ENCODE results near the gene S100A6.
A peak's percentile ranks its signal among the peaks of the same experiment; 100 is the strongest.
"Not testable (repeated sequence)": the region's sequence is repeated elsewhere in the genome, so short reads cannot be mapped to it uniquely, and the experiment has no call there.

The S100A6 gene

GRCh38 chr1:153563483-153563901 is 27.7 kb upstream of the S100A6 start:
- DNase-seq: no peak

DNA sequence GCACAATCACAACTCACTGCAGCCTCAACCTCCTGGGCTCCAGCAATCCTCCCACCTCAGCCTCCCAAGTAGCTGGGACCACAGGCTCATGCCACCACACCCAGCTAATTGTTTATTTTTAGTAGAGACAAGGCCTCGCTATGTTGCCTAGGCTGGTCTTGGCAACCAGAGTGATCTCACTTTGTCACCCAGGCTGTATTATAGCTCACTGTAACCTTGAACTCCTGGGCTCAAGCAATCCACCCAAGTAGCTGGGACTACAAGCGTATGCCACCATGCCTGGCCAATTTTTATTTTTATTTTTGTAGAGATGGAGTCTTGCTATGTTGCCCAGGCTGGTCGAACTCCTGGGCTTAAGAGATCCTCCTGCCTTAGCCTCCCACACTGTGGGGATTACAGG is 26.2 kb upstream of the S100A6 start:
- DNase-seq: not testable (repeated sequence)

- DNase-seq: no peak
These were observed 25.7 kb upstream of the S100A6 start for GRCh38 chr1:153561466-153561985.

GRCh38 chr1:153560771-153561465 is 25.1 kb upstream of the S100A6 start:
- DNase-seq: no peak

GRCh38 chr1:153560241-153560640 is 24.4 kb upstream of the S100A6 start:
- DNase-seq: no peak

DNA sequence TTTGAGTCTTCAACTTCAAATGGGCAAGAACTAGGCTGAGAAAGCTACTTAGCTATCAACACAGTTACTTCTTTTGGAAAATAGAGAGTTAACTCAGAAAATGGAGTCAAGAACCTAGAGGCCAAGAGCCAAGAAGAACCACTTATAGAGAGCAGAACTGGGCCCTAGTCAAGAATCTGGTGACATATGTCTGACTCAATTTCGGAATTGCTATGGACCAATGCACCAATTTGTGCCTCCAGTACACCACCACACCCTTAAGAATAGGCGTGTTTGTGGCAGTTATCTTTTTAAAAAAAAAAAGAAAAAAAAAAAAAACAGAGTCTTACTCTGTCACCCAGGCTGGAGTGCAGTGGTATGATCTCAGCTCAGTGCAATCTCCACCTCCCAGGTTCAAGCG is 22.1 kb upstream of the S100A6 start:
- no peak for DNase-seq

DNA sequence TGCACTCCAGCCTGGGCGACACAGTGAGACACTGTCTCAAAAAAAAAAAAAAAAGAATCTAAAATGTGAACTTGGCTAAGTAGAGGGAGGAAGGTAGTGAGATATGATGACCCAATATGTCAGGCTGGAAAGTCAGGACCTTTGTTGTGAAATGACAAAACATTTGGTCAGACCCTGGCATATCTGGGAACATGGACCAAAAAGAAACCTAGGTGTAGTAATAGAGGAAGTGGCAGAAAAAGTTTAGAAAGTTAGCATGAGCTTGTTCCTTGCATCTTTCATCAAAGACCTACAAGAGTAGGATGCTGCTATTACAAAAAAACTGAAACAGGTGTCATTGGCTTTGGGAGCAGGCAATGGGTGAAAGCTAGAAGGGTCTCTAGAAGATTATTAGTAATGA is 20.6 kb upstream of the S100A6 start:
- no peak for DNase-seq

GRCh38 chr1:153553830-153554541 is 18.2 kb upstream of the S100A6 start:
- DNase-seq: peak; percentile 60

DNA sequence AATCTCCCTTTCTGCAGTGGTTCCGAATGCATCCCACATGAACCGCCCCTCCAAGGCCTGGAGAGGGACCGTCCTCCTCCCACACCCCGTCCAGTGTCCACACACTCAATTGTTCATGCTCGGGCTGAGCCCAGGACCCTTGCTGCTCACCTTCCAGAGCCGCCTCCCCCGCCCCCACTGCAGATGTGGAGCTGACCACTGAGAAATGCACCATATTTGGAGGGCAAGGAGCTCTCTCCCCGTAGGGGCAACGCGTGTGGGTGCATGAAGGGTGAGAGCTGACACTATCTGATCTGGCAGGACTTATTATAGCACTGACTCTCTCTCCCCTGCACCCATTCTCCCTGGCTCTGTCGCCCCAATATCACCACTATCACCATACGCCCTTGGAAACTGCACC is 17.3 kb upstream of the S100A6 start:
- no peak for DNase-seq

DNA sequence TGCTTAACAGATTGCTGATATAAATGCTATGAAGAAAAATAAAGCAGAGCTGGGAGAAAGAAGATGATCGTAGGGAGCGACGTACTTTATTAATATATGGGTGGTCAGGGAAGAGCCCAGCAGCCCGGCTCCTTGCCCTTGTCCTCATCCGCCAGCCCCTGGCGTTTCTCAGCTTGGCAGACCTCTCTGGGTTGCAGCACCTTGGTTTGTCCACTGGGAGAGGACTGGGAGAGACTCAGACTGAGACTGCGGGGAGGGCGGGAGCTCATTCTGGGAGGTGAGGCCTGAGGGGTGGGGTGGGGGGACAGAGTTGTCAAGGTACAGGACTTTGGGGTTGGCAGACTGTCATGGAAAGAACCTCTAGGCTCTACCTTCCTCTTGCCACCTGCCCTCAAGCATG is 16.5 kb upstream of the S100A6 start:
- DNase-seq: no peak

DNA sequence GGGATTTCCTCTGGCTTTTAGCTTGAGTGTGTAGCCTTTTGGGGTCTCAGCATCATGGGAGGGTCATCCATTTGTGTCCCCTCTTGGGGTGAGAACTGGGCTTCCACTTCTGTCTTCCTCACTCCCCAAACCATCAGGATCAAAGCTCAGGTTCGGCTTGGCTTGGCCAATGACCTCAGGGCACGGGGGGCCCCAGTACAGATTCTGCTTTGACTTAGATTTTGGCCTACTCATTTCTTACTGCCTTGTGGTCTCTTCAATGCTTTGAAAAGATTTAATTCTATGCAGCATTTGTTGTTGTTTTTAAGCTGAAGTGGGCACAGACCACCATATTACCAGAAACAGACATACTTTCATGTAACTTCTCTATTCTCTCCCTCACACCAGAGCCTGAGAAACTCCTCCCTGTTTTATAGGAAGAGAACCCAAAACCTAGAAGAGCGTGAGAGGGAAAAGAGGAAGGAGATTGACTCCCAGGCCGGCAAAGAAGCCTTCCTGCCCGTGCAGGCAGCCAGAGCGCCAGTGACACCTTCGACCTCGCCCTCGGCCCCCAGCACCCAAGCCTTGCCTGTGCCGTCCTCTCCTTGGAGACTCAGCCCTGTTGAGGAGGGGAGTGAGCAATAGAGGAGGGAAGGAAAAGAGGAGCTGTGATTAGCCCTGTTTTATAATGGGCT is 15.2 kb upstream of the S100A6 start:
- no peak for DNase-seq

DNA sequence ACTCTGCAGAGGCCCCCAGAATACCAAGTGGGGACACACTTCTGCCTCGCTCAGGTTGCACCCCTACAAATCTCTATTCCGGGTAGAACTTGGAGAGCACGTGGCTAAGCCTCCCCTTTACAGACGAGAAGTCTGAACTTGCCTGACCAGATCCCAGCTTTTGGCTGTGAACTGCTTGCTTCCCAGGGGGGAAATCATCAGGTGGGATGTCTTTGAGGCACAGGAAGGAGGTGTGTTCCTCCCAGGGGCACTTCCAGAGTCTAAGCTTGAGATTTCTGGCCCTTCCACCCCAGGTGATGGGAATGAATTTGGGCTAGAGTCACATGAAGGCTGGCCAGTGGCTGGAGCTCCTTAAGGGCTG is 14.6 kb upstream of the S100A6 start:
- no peak for DNase-seq

DNA sequence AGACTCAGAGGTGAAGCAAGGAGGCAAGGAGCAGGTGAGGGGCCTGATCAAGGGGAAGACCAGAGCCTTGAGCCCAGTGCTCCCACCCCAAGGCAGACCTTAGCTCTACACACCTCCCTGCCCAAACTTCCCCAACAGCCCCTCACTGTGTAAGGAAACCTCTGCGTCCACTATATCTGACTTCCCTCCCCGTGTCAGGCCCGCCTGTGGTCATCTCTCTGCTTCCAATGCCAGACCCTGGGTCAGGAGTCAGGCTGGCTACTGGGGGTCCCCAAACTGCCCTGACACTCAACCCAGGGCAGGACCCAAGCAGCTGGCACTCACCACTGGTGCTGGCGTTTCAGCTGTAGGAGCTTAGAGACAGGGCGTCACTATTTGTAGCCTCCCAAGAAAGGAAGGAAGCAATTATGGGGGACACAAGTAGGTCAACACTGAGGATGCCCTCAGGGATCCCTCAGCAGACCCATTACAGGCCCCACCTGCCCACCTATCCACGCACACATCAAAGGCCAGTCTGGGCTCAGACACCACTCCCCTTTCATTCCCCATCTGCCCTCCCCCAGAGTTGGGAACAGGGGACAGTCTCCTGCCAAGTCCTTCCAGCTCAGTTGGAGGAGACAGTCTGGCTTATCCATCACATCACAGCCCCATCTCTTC is 14.1 kb upstream of the S100A6 start:
- DNase-seq: no peak

GRCh38 chr1:153548722-153549688 is 13.2 kb upstream of the S100A6 start, which contains the start of gene S100A3:
TSS of gene S100A3 (minus strand) at chr1:153549258. CDS start at chr1:153548485, 773 bp downstream.
- DNase-seq: peak; percentile 61

DNA sequence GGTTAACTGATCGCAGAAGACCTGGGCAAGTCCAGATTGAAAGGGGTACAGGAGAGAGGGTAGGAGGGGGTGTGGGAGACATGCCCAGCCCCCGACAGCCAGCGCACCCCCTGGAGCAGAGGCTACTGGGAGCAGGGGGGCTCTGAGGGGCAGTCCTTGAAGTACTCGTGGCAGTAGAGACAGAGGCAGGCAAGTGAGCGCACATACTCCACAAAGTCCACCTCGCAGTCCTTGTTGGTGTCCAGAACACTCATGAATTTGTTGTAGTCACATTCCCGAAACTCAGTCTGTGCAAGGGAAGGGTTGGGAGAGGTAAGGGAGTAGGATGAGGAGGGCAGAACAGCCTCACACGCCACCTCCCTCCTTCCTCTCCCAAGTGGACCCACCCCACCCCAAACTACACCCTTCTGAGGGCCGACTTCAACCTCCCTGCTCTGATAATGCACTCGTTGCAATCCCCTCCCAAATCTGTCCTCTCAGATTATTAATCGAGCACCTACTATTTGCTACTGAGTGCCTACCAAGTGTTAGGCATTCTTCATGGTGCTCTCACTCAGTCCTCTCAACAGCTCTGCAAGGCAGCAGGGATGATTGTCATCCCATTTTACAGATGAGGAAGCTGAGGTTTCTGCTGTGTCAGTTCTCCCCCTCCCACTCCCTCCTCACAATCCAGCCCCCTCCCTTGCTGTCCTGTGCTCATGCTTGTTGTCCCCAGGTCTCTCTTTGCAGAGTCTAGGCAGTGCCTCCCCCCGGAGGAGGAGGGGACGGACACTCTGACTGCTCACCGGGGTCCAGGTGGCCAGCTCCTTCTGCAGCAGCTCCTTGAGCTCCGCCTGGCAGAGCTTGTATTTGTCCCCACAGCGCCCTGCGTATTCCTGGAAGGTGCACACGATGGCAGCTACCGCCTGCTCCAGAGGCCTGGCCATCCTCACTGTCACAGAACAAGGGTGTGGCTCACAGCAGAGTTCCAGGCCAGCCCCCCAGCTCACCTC is 12.1 kb upstream of the S100A6 start:
- no peak for DNase-seq

DNA sequence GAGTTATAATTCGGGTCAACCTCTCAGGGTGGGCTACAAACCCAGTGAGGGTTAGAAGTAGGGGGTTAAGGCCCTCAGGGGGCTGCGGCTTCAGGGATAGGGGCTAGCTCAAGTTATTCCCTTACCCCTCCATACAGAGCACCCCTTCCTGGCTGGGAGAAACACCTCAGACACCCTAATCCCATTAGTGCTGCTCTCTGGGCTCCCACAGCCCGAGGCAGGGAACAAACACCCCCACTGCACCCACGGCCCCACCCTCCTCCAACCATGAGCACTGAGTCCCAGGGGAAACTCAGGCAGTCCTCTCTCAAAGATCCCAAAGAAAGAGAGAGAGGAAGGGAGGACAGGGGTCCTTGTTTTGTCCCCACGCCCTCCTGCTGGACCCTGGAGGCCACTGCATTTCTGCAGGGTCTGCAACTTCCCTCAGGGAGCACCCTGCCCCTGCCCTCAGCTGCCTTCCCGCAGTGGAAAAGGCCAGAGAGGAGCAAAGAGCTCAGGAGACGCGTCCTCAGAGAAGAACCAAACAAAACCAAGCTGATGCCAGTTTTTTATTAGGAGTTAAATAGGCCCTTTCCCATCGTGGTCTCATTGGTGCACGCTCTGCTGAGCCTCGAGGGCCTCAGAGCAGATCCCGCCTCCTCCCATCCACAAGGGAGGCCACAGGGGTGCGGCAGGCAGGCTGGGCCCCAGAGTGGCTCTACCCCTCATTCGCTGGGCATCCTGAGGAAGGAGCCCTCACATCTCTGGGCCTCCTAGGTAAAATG is 11.2 kb upstream of the S100A6 start:
- no peak for DNase-seq

GRCh38 chr1:153546371-153546770 is 10.6 kb upstream of the S100A6 start:
- no peak for DNase-seq

GRCh38 chr1:153545067-153546055 is 9.6 kb upstream of the S100A6 start, which contains the start of gene S100A4:
TSS of gene S100A4 (minus strand) at chr1:153545806. CDS start at chr1:153544794, 1,012 bp downstream.
- DNase-seq: peak; percentile 98
